GM19438 (cell line): ENCODE data around the gene CHST2.
A peak's percentile ranks its signal among the peaks of the same experiment; 100 is the strongest.

Source experiments
- ATAC-seq: cut with Tn5 transposase; IDR thresholded peaks from one replicate; pipeline ENCODE4 v1.9.1; 2021; ENCODE audit warnings: low read depth; ENCODE audit not compliant: unreplicated experiment

Gene CHST2

GRCh38 chr3:143128227-143128955, 8.8 kb downstream of the CHST2 start:
- ATAC-seq = no peak

DNA sequence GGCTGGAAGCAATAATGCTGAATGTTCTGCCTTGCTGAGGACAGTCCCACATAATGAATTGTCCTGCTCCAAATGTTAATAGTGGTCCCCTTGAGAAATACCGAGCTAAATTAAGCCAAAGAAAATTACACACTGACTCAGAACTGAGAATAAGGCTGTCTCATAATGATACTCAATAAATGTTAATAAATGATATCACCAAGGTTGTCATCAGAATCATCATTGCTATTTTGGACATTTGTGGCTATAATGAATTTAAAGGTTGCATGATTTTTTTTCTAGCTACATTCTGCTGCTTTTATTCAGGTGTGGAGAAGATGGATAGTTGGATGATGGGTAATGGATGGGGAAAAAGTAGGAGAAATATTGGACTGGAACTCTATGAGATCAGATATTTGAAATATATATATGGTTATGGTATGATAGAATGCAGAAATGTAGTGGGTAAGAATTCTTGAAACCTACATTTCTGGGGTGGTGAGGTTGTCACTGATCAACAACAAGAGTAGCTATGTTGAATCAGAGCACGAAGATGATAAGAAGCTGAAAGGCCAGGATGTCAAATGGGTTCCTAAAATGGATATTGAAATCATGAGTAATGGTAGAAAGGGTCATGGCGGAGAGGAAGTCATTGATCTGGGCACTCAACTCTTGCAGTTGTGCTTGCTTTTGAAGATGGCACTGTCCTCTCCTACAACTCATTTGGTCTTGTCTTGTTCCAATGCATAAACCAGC, 12.8 kb downstream of the CHST2 start:
- no peak for ATAC-seq

GRCh38 chr3:143134471-143134870, 14.9 kb downstream of the CHST2 start:
- ATAC-seq = no peak

GRCh38 chr3:143135150-143135549, 15.6 kb downstream of the CHST2 start:
- no peak for ATAC-seq

- ATAC-seq = no peak
Observed at GRCh38 chr3:143137435-143138036, 18.0 kb downstream of the CHST2 start.

- no peak for ATAC-seq
Observed at GRCh38 chr3:143138953-143139352, 19.4 kb downstream of the CHST2 start.

DNA sequence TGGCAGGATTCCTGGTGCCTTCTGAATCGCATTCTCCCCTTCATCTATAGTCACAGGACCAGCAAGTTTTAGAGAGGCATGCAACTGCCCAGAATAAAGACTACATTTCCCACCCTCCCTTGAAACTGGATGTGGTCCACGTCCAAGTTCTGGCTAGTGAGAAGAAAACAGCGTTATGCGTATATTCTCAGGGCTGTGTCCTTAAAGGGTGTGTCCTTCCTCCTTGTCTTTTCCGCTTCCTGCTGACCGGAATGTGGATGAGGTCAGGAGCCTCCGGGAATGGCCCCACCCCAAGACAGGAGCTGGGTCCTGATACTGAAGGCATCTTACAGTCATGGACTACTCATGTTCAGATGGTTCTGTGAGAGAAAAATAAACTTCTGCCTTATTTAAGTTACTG, 20.2 kb downstream of the CHST2 start:
- ATAC-seq = no peak

DNA sequence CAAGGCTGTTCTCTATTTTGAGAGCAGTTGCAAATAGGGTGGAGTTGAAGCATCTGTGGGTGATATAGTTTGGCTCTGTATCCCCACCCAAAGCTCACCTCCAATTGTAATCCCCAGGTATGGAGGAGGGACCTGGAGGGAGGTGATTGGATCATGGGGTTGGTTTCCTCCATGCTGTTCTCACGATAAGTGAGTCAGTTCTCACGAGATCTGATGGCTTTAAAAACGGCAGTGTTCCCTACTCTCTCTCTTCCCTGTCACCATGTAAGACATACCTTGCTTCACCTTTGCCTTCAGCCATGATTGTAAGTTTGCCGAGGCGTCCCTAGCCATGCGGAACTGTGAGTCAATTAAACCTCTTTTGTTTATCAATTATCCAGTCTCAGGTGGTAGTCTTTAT, 21.0 kb downstream of the CHST2 start:
- ATAC-seq = no peak

DNA sequence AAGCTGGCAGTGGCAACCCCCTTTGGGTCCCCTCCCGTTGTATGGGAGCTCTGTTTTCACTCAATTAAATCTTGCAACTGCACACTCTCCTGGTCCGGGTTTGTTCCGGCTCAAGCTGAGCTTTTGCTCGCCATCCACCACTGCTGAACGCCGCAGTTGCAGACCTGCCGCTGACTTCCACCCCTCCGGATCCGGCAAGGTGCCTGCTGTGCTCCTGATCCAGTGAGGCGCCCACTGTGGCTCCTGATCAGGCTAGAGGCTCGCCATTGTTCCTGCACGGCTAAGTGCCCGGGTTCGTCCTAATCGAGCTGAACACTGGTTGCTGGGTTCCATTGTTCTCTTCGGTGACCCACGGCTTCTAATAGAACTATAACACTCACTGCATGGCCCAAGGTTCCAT, 22.8 kb downstream of the CHST2 start:
- no peak for ATAC-seq

DNA sequence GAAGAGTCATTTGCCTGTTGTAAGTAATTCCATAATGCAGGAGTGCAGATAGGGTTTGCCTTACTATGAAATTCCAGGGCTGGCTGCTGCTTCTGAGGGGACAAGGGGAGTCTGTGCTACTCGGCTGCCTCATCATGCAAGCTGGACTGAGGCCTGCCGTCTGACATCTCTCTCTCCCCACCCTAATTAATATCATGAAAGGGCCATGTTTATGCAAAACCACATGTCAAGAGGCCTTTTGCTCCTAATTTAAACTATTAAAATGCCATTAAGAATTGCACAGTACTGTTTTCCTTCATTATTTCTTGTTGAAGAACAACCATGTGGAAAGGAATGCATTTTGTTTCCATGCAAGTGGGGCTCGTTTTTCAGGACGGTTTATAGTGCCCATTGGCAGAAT, 26.3 kb downstream of the CHST2 start:
- ATAC-seq = no peak

DNA sequence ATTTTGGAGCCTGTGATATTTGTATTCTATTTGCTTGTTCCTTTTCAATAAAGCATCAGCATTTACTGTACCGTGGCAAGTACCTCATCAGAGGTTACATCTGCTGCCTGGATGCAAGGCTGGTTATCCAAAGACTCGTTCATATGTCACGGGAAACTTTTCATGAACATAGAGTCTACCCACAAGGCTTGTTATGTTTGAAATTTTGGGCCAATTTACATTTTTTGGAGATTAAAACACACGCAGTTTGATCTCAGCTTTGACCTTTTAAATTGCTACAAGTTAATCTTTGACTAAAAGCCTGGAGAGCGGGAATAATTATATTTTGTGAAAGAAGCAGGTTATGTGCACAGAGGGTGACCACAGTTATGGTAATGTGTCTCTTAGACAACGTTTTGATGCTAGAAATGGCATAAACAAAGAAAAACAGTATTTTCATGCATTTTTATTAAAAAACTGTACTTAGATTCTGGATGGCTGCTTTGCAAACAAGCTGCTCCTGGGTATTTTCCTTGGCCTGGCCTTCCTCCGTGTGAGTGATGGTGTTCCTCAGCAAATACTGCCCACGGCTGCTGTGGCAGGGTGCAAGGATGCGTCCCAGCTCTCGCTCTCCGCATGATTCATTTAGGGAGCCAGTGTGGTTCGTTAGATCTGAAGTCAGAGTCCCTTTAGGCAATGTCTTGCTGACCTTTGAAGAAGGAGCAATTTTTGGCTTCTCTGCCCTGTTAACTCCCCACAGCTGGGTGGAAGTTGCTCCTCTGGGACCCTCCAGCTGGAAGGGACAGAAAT, 27.1 kb downstream of the CHST2 start:
- ATAC-seq = no peak

- no peak for ATAC-seq
Observed at GRCh38 chr3:143147707-143148106, 28.1 kb downstream of the CHST2 start.

DNA sequence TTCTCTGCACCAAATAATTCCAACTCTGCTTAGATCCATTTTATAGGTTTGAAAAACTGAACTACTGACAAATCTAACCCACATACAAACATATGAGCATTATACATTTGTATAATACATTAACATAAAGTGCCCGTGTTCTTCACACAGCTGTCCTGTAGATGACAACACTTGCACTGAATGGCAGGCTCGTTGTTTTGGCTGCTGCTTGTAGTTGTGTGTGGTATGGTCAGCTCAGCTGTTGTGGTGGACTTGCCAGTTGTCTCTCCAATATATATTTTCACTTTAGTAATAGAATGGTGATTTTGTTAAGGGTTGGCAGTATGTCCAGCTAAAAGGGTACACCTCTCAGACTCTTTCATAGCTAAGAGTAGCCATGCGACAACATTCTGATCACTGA, 30.5 kb downstream of the CHST2 start:
- ATAC-seq = no peak

DNA sequence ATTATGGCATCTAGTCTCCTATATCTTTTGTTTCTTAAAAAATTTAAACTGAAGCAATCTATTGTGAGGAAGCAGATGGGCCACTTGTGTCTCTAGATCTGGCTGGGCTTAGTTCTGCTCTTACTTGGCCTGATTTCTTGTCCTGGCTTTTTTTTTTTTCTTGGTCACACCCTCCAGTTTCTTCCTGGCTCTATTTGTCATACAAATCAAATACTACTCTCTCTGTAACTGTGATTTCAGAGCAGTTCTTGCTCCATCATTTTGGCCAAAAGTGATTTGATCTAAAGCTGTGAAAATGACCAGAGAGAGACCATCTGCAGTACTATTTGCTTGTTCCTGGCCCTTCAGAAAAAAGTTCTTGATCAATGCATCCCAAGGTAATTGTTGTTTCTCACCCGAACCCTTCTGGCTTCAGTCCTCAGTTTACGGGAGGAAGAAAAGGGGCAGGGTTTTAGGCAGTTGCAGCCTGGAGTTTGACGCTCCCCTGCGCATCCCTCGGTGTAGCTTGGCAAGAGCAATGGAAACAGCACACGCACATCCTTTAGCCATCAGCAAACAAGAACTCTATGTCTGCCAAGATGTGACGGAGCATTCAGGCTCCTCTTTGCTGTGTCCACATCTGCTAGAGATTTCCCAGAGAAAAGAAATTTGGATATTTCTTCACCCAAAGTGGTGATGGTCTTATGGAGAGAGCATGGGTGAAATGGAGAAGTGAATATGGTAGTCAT, 31.6 kb downstream of the CHST2 start:
- no peak for ATAC-seq

GRCh38 chr3:143152043-143152442, 32.5 kb downstream of the CHST2 start:
- no peak for ATAC-seq

GRCh38 chr3:143155756-143156155, 36.2 kb downstream of the CHST2 start:
- no peak for ATAC-seq

GRCh38 chr3:143158014-143158988, 38.7 kb downstream of the CHST2 start:
- peak; percentile 86 for ATAC-seq

DNA sequence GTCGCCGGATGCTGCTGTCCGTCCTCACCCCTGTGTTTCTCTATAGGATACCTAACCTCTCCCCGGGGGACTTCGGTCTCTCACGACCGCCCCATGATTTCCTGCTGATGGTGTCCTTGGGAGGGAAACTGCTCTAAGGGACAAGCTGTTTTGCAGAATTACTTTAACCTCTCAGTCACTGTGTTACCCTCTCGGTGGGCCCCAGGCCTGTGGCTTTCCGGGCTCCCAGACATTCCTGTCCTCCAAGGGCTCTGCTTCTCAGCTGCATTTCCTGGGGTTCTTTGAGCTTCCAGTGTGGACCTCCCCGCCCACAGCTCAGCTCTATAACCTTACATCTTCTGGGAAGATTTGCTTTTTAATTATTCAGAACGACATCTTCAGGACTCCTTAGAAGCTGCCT, 40.9 kb downstream of the CHST2 start:
- ATAC-seq = no peak

DNA sequence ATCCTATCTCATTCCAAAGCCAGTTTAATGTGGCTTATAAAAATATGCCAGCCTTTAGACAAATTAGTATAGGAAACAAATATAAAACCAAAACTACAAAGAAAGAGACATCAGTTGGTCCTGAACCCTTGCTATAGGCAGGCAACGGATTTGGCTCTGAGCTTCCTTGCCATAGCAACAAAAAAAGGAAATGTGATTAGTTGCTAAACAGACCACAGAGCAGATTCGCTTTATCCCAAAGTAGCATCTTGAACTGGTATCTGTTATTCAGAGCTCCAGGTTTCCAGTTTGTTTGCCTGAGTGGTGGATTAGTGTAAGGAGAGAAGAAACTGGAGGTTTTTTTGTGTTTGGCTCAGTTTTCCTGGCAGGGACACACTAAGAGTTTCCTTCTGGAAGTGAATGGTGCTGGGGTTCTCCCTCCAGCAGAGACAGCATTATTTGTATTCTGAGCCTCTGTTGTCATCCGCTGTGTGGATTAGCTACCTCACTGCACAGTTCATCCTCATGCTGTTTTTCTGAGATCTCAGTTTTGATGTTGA, 44.1 kb downstream of the CHST2 start:
- no peak for ATAC-seq
